ENCODE data around the gene ENO4. TPM values are rescaled to one million over a fixed set of nuclear protein-coding genes. Genes with fewer than 3 reads are reported as not detected.

Gene ENO4
- total and polyA plus RNA-seq, 2 donors from 2014 or later, result 0.52 to 1.2 TPM

GRCh38 chr10:116910910-116911309 is 61.6 kb downstream of the ENO4 start:
- Histone ChIP-seq H3K36me3 (ENCODE audit: control insufficient read depth in 2 of 3, insufficient read depth in 3 of 3, low read length in 3 of 3) (peaks cover 0 to 8% (median 0%) of the 10 kb centered on the region in 3 donors), H3K9ac (ENCODE audit: low read length in 3 of 3) (no peak overlapping the region), H3K27me3 (ENCODE audit: control insufficient read depth, insufficient read depth, low read length) (no peaks in the 10 kb centered on the region), H3K27ac (ENCODE audit: low read depth in 2 of 2, low read length in 2 of 2) (no peak overlapping the region), H3K4me3 (ENCODE audit: low read length in 3 of 3) (no peak overlapping the region), H3K4me1 (ENCODE audit: control insufficient read depth in 2 of 3, insufficient read depth in 2 of 3, low read depth in 1 of 3, low read length in 3 of 3) (no peaks in the 10 kb centered on the region), H3K9me3 (ENCODE audit: control insufficient read depth in 2 of 3, insufficient read depth in 1 of 3, low read length in 3 of 3) (no peaks in the 10 kb centered on the region)
- no peak for TF ChIP-seq CTCF (IDR thresholded peaks at IDR 0.05; ENCODE audit: borderline replicate concordance, extremely low read depth, insufficient read depth)
- FAIRE-seq (no peak), DNase-seq (no peak)
- intact Hi-C loops (cut with DNase I), result no loop called here

GRCh38 chr10:116912162-116912561 is 62.9 kb downstream of the ENO4 start:
- H3K27ac ChIP-seq (ENCODE audit: low read depth in 2 of 2, low read length in 2 of 2), result no peak overlapping the region
- DNase-seq (peak in 2 of 5 donors; percentile 14 to 28), FAIRE-seq (no peak)
- intact Hi-C loops (cut with DNase I), result no loop called here
- no peaks in the 10 kb centered on the region for H3K9me3 ChIP-seq (ENCODE audit: control insufficient read depth in 2 of 3, insufficient read depth in 1 of 3, low read length in 3 of 3)
- no peaks in the 10 kb centered on the region for H3K4me1 ChIP-seq (ENCODE audit: control insufficient read depth in 2 of 3, insufficient read depth in 2 of 3, low read depth in 1 of 3, low read length in 3 of 3)
- no peaks in the 10 kb centered on the region for H3K27me3 ChIP-seq (ENCODE audit: control insufficient read depth, insufficient read depth, low read length)
- no peak for TF ChIP-seq CTCF (IDR thresholded peaks at IDR 0.05; ENCODE audit: borderline replicate concordance, extremely low read depth, insufficient read depth)
- no peak overlapping the region for H3K9ac ChIP-seq (ENCODE audit: low read length in 3 of 3)
- no peak overlapping the region for H3K4me3 ChIP-seq (ENCODE audit: low read length in 3 of 3)
- peaks cover 0 to 8% (median 0%) of the 10 kb centered on the region in 3 donors for H3K36me3 ChIP-seq (ENCODE audit: control insufficient read depth in 2 of 3, insufficient read depth in 3 of 3, low read length in 3 of 3)

GRCh38 chr10:116913695-116914094 is 64.4 kb downstream of the ENO4 start:
- Histone ChIP-seq H3K27me3 (ENCODE audit: control insufficient read depth, insufficient read depth, low read length) (no peaks in the 10 kb centered on the region), H3K4me3 (ENCODE audit: low read length in 3 of 3) (no peak overlapping the region), H3K36me3 (ENCODE audit: control insufficient read depth in 2 of 3, insufficient read depth in 3 of 3, low read length in 3 of 3) (peaks cover 0 to 8% (median 0%) of the 10 kb centered on the region in 3 donors), H3K9ac (ENCODE audit: low read length in 3 of 3) (no peak overlapping the region), H3K4me1 (ENCODE audit: control insufficient read depth in 2 of 3, insufficient read depth in 2 of 3, low read depth in 1 of 3, low read length in 3 of 3) (no peaks in the 10 kb centered on the region), H3K9me3 (ENCODE audit: control insufficient read depth in 2 of 3, insufficient read depth in 1 of 3, low read length in 3 of 3) (no peaks in the 10 kb centered on the region), H3K27ac (ENCODE audit: low read depth in 2 of 2, low read length in 2 of 2) (no peak overlapping the region)
- DNase-seq, result peak in 1 of 5 donors; percentile 27
- no peak for TF ChIP-seq CTCF (IDR thresholded peaks at IDR 0.05; ENCODE audit: borderline replicate concordance, extremely low read depth, insufficient read depth)
- intact Hi-C loops (cut with DNase I), result no loop called here
- no peak for FAIRE-seq

GRCh38 chr10:116915340-116915739 is 66.0 kb downstream of the ENO4 start:
- Histone ChIP-seq H3K27ac (ENCODE audit: low read depth in 2 of 2, low read length in 2 of 2) (no peak overlapping the region), H3K36me3 (ENCODE audit: control insufficient read depth in 2 of 3, insufficient read depth in 3 of 3, low read length in 3 of 3) (peaks cover 0 to 8% (median 0%) of the 10 kb centered on the region in 3 donors), H3K4me3 (ENCODE audit: low read length in 3 of 3) (no peak overlapping the region), H3K27me3 (ENCODE audit: control insufficient read depth, insufficient read depth, low read length) (no peaks in the 10 kb centered on the region), H3K9me3 (ENCODE audit: control insufficient read depth in 2 of 3, insufficient read depth in 1 of 3, low read length in 3 of 3) (no peaks in the 10 kb centered on the region), H3K9ac (ENCODE audit: low read length in 3 of 3) (no peak overlapping the region), H3K4me1 (ENCODE audit: control insufficient read depth in 2 of 3, insufficient read depth in 2 of 3, low read depth in 1 of 3, low read length in 3 of 3) (no peaks in the 10 kb centered on the region)
- intact Hi-C loops (cut with DNase I), result no loop called here
- no peak for TF ChIP-seq CTCF (IDR thresholded peaks at IDR 0.05; ENCODE audit: borderline replicate concordance, extremely low read depth, insufficient read depth)
- FAIRE-seq, result no peak
- DNase-seq, result peak in 1 of 5 donors; percentile 26

Measured in kidney (tissue), 14 donors.